ENCODE results near the gene PARD3.

GRCh38 chr10:34622945-34623344, 192.2 kb downstream of the PARD3 start:
- TF ChIP-seq POLR2AphosphoS5 (IDR thresholded peaks at IDR 0.05; ENCODE audit: insufficient read depth, low read depth, low read length) (no peak), POLR2A (IDR thresholded peaks at IDR 0.05; ENCODE audit: low read depth, low read length) (no peak)
- TF ChIP-seq, protein P1, sequence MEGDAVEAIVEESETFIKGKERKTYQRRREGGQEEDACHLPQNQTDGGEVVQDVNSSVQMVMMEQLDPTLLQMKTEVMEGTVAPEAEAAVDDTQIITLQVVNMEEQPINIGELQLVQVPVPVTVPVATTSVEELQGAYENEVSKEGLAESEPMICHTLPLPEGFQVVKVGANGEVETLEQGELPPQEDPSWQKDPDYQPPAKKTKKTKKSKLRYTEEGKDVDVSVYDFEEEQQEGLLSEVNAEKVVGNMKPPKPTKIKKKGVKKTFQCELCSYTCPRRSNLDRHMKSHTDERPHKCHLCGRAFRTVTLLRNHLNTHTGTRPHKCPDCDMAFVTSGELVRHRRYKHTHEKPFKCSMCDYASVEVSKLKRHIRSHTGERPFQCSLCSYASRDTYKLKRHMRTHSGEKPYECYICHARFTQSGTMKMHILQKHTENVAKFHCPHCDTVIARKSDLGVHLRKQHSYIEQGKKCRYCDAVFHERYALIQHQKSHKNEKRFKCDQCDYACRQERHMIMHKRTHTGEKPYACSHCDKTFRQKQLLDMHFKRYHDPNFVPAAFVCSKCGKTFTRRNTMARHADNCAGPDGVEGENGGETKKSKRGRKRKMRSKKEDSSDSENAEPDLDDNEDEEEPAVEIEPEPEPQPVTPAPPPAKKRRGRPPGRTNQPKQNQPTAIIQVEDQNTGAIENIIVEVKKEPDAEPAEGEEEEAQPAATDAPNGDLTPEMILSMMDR (IDR thresholded peaks at IDR 0.05; ENCODE audit: extremely low read depth in 1 of 2, insufficient read depth in 1 of 2, low read depth in 1 of 2, low read length in 2 of 2) = no peak
